Peyer's patch (tissue), 4 donors: ENCODE measurements around the gene LAMP5.

Source experiments
- CTCF ChIP-seq, 6 experiments: fragments of 450-650 bp in 4 of 6; fragments of 200-600 bp in 2 of 6; sonication (generic) in 1 of 6; IDR thresholded peaks; one replicate each; pipeline ENCODE4 v1.5.1; 2017 to 2019; ENCODE audit warnings: antibody characterized with exemption in 6 of 6, mild to moderate bottlenecking in 3 of 6, moderate library complexity in 1 of 6
- POLR2A ChIP-seq, 2 donors: fragments of 450-650 bp; IDR thresholded peaks; one replicate each; pipeline ENCODE4 v1.5.1; 2017; ENCODE audit warnings: antibody characterized with exemption in 2 of 2, mild to moderate bottlenecking in 2 of 2, moderate library complexity in 2 of 2

GRCh38 chr20:9491324-9491723, 23.1 kb upstream of the LAMP5 start:
- TF ChIP-seq CTCF (IDR thresholded peaks at IDR 0.05) (no peak), POLR2A (IDR thresholded peaks at IDR 0.05) (no peak)
